ENCODE data around the gene PTBP1.

The PTBP1 gene

GRCh38 chr19:788686-788982 lies 8.6 kb upstream of the PTBP1 start:
- H3K4me3 ChIP-seq (ENCODE audit: low read depth, low read length) = no peak overlapping the region

GRCh38 chr19:788983-789700 lies 8.1 kb upstream of the PTBP1 start:
- TF ChIP-seq CTCF (IDR thresholded peaks at IDR 0.05; ENCODE audit: insufficient read depth, low read length, missing control alignments) = no peak
- DNase-seq (ENCODE audit: low read depth, low spot score) = no peak
- ChIA-PET POLR2A (no interaction called here), CTCF (interaction anchor here (1.2 kb wide), 1 partner anchor 451 kb away, joined by 3 read pairs; no protein-coding TSS in a partner anchor)
- no peak overlapping the region for H3K4me3 ChIP-seq (ENCODE audit: low read depth, low read length)

More at GRCh38 chr19:788686-788982, 8.6 kb upstream of the PTBP1 start:
- no peak for TF ChIP-seq CTCF (IDR thresholded peaks at IDR 0.05; ENCODE audit: insufficient read depth, low read length, missing control alignments)
- no peak for DNase-seq (ENCODE audit: low read depth, low spot score)
- ChIA-PET POLR2A (no interaction called here), CTCF (no interaction called here)

GRCh38 chr19:789701-790060 lies 7.6 kb upstream of the PTBP1 start:
- POLR2A ChIA-PET = no interaction called here
- no peak for TF ChIP-seq CTCF (IDR thresholded peaks at IDR 0.05; ENCODE audit: insufficient read depth, low read length, missing control alignments)
- H3K4me3 ChIP-seq (ENCODE audit: low read depth, low read length) = no peak overlapping the region
- DNase-seq (ENCODE audit: low read depth, low spot score) = no peak
- CTCF ChIA-PET = interaction anchor here (1.2 kb wide), 1 partner anchor 451 kb away, joined by 3 read pairs; no protein-coding TSS in a partner anchor

- DNase-seq (ENCODE audit: low read depth, low spot score) = no peak
- POLR2A ChIA-PET = no interaction called here
- H3K4me3 ChIP-seq (ENCODE audit: low read depth, low read length) = no peak overlapping the region
- CTCF ChIA-PET = interaction anchor here (0.9 kb wide), 1 partner anchor 37 kb away, joined by 3 read pairs; no protein-coding TSS in a partner anchor
- no peak for TF ChIP-seq CTCF (IDR thresholded peaks at IDR 0.05; ENCODE audit: insufficient read depth, low read length, missing control alignments)
Observed at GRCh38 chr19:791007-791566, 6.2 kb upstream of the PTBP1 start.

GRCh38 chr19:791567-792305 lies 5.5 kb upstream of the PTBP1 start:
- no peak for DNase-seq (ENCODE audit: low read depth, low spot score)
- no peak for TF ChIP-seq CTCF (IDR thresholded peaks at IDR 0.05; ENCODE audit: insufficient read depth, low read length, missing control alignments)
- CTCF ChIA-PET = interaction anchor here (0.9 kb wide), 1 partner anchor 37 kb away, joined by 3 read pairs; no protein-coding TSS in a partner anchor
- no peak overlapping the region for H3K4me3 ChIP-seq (ENCODE audit: low read depth, low read length)
- POLR2A ChIA-PET = no interaction called here

GRCh38 chr19:792306-792885 lies 4.9 kb upstream of the PTBP1 start:
- H3K4me3 ChIP-seq (ENCODE audit: low read depth, low read length) = no peak overlapping the region
- ChIA-PET POLR2A (no interaction called here), CTCF (interaction anchor here (2.2 kb wide), 1 partner anchor 21 kb away, joined by 5 read pairs; no protein-coding TSS in a partner anchor)
- TF ChIP-seq CTCF (IDR thresholded peaks at IDR 0.05; ENCODE audit: insufficient read depth, low read length, missing control alignments) = no peak
- no peak for DNase-seq (ENCODE audit: low read depth, low spot score)
